ENCODE measurements around the gene GATAD2A.
"Not testable (repeated sequence)": the region's sequence is repeated elsewhere in the genome, so short reads cannot be mapped to it uniquely, and the experiment has no call there.

GATAD2A gene

GRCh38 chr19:19371059-19371458 lies 34.4 kb upstream of the GATAD2A start:
- no peaks in the 10 kb centered on the region for H3K36me3 ChIP-seq (ENCODE audit: control insufficient read depth in 1 of 2, insufficient read depth in 2 of 2, low read depth in 1 of 2, low read length in 2 of 2)
- H3K18ac ChIP-seq (ENCODE audit: low read depth in 1 of 2, low read length in 2 of 2): no peak overlapping the region
- no peaks in the 10 kb centered on the region for H3K9me3 ChIP-seq (ENCODE audit: control insufficient read depth, low read length)
- no peak overlapping the region for H2AFZ ChIP-seq (ENCODE audit: low read depth, low read length)
- no peak overlapping the region for H2BK120ac ChIP-seq (ENCODE audit: low read depth, low read length)
- peak overlapping the region in 1 of 2 experiments; percentile 75 for H3K4ac ChIP-seq (ENCODE audit: low read depth in 1 of 2, low read length in 2 of 2)
- no peak overlapping the region for H2BK5ac ChIP-seq (ENCODE audit: low read depth, low read length, poor library complexity, severe bottlenecking)
- no peak overlapping the region for H3K14ac ChIP-seq (ENCODE audit: low read length in 2 of 2)
- H3K4me1 ChIP-seq (ENCODE audit: control insufficient read depth, insufficient read depth, low read depth, low read length): peaks cover 3% of the 10 kb centered on the region
- WGBS: 89% methylated on average over 8 of the region's 8 CpGs
- H3K4me2 ChIP-seq (ENCODE audit: low read length, poor library complexity, severe bottlenecking): no peak overlapping the region
- no peak for DNase-seq
- H3K9ac ChIP-seq (ENCODE audit: low read length): no peak overlapping the region
- no peak overlapping the region for H2BK12ac ChIP-seq (ENCODE audit: low read length in 2 of 2)
- H3K79me1 ChIP-seq (replicated peaks; ENCODE audit: low read length, poor library complexity, severe bottlenecking): no peaks in the 10 kb centered on the region
- no peak overlapping the region for H3K27ac ChIP-seq (ENCODE audit: low read length, poor library complexity, severe bottlenecking)
- H2AK5ac ChIP-seq (ENCODE audit: low read length, severe bottlenecking): no peak overlapping the region
- H4K8ac ChIP-seq (ENCODE audit: low read length): peak overlapping the region; percentile 63
- no peaks in the 10 kb centered on the region for H3K27me3 ChIP-seq (ENCODE audit: control insufficient read depth in 1 of 2, insufficient read depth in 1 of 2, low read length in 2 of 2)
- no peak overlapping the region for H3K4me3 ChIP-seq (ENCODE audit: insufficient read depth in 1 of 2, low read depth in 1 of 2, low read length in 2 of 2)
- H4K91ac ChIP-seq (ENCODE audit: low read length): no peak overlapping the region
- H2BK15ac ChIP-seq (ENCODE audit: low read depth, poor library complexity, severe bottlenecking): peak overlapping the region; percentile 20
- H3K23ac ChIP-seq (ENCODE audit: low read length in 2 of 2): no peak overlapping the region

GRCh38 chr19:19372656-19373416 lies 32.6 kb upstream of the GATAD2A start:
- H2BK5ac ChIP-seq (ENCODE audit: low read depth, low read length, poor library complexity, severe bottlenecking): no peak overlapping the region
- no peak overlapping the region for H2BK120ac ChIP-seq (ENCODE audit: low read depth, low read length)
- peak; percentile 63 for DNase-seq
- H3K4ac ChIP-seq (ENCODE audit: low read depth in 1 of 2, low read length in 2 of 2): no peak overlapping the region
- no peak overlapping the region for H2BK12ac ChIP-seq (ENCODE audit: low read length in 2 of 2)
- no peak overlapping the region for H4K91ac ChIP-seq (ENCODE audit: low read length)
- no peak overlapping the region for H2AK5ac ChIP-seq (ENCODE audit: low read length, severe bottlenecking)
- H3K4me3 ChIP-seq (ENCODE audit: insufficient read depth in 1 of 2, low read depth in 1 of 2, low read length in 2 of 2): no peak overlapping the region
- H3K27me3 ChIP-seq (ENCODE audit: control insufficient read depth in 1 of 2, insufficient read depth in 1 of 2, low read length in 2 of 2): no peaks in the 10 kb centered on the region
- H3K9ac ChIP-seq (ENCODE audit: low read length): no peak overlapping the region
- H3K18ac ChIP-seq (ENCODE audit: low read depth in 1 of 2, low read length in 2 of 2): peak overlapping the region in 1 of 2 experiments; percentile 9
- peak overlapping the region; percentile 89 for H4K8ac ChIP-seq (ENCODE audit: low read length)
- WGBS: 59% methylated on average over 7 of the region's 8 CpGs
- H3K9me3 ChIP-seq (ENCODE audit: control insufficient read depth, low read length): no peaks in the 10 kb centered on the region
- no peaks in the 10 kb centered on the region for H3K36me3 ChIP-seq (ENCODE audit: control insufficient read depth in 1 of 2, insufficient read depth in 2 of 2, low read depth in 1 of 2, low read length in 2 of 2)
- H3K4me2 ChIP-seq (ENCODE audit: low read length, poor library complexity, severe bottlenecking): no peak overlapping the region
- H3K27ac ChIP-seq (ENCODE audit: low read length, poor library complexity, severe bottlenecking): no peak overlapping the region
- no peaks in the 10 kb centered on the region for H3K4me1 ChIP-seq (ENCODE audit: control insufficient read depth, insufficient read depth, low read depth, low read length)
- no peak overlapping the region for H3K23ac ChIP-seq (ENCODE audit: low read length in 2 of 2)
- no peaks in the 10 kb centered on the region for H3K79me1 ChIP-seq (replicated peaks; ENCODE audit: low read length, poor library complexity, severe bottlenecking)
- H3K14ac ChIP-seq (ENCODE audit: low read length in 2 of 2): no peak overlapping the region
- H2AFZ ChIP-seq (ENCODE audit: low read depth, low read length): peak overlapping the region; percentile 61
- H2BK15ac ChIP-seq (ENCODE audit: low read depth, poor library complexity, severe bottlenecking): no peak overlapping the region

- peak overlapping the region; percentile 43 for H3K9ac ChIP-seq (ENCODE audit: low read length)
- no peaks in the 10 kb centered on the region for H3K4me1 ChIP-seq (ENCODE audit: control insufficient read depth, insufficient read depth, low read depth, low read length)
- H3K4me3 ChIP-seq (ENCODE audit: insufficient read depth in 1 of 2, low read depth in 1 of 2, low read length in 2 of 2): no peak overlapping the region
- H3K27ac ChIP-seq (ENCODE audit: low read length, poor library complexity, severe bottlenecking): no peak overlapping the region
- no peak overlapping the region for H3K18ac ChIP-seq (ENCODE audit: low read depth in 1 of 2, low read length in 2 of 2)
- H2AFZ ChIP-seq (ENCODE audit: low read depth, low read length): no peak overlapping the region
- no peak overlapping the region for H3K4me2 ChIP-seq (ENCODE audit: low read length, poor library complexity, severe bottlenecking)
- H2BK12ac ChIP-seq (ENCODE audit: low read length in 2 of 2): no peak overlapping the region
- H4K8ac ChIP-seq (ENCODE audit: low read length): no peak overlapping the region
- no peak overlapping the region for H3K4ac ChIP-seq (ENCODE audit: low read depth in 1 of 2, low read length in 2 of 2)
- no peak overlapping the region for H2BK15ac ChIP-seq (ENCODE audit: low read depth, poor library complexity, severe bottlenecking)
- H3K14ac ChIP-seq (ENCODE audit: low read length in 2 of 2): no peak overlapping the region
- H3K36me3 ChIP-seq (ENCODE audit: control insufficient read depth in 1 of 2, insufficient read depth in 2 of 2, low read depth in 1 of 2, low read length in 2 of 2): no peaks in the 10 kb centered on the region
- H4K91ac ChIP-seq (ENCODE audit: low read length): no peak overlapping the region
- H3K9me3 ChIP-seq (ENCODE audit: control insufficient read depth, low read length): no peaks in the 10 kb centered on the region
- H2BK120ac ChIP-seq (ENCODE audit: low read depth, low read length): no peak overlapping the region
- no peak overlapping the region for H2BK5ac ChIP-seq (ENCODE audit: low read depth, low read length, poor library complexity, severe bottlenecking)
- H2AK5ac ChIP-seq (ENCODE audit: low read length, severe bottlenecking): no peak overlapping the region
- no peak for DNase-seq
- H3K79me1 ChIP-seq (replicated peaks; ENCODE audit: low read length, poor library complexity, severe bottlenecking): peaks cover 2% of the 10 kb centered on the region
- H3K27me3 ChIP-seq (ENCODE audit: control insufficient read depth in 1 of 2, insufficient read depth in 1 of 2, low read length in 2 of 2): no peaks in the 10 kb centered on the region
- H3K23ac ChIP-seq (ENCODE audit: low read length in 2 of 2): no peak overlapping the region
- WGBS: 100% methylated on average over 2 of the region's 2 CpGs
Measured at GRCh38 chr19:19379527-19379926, 25.9 kb upstream of the GATAD2A start.

- H3K27me3 ChIP-seq (ENCODE audit: control insufficient read depth in 1 of 2, insufficient read depth in 1 of 2, low read length in 2 of 2); H3K23ac ChIP-seq (ENCODE audit: low read length in 2 of 2): not testable (repeated sequence)
Measured at GRCh38 chr19:19380316-19380715, 25.2 kb upstream of the GATAD2A start.

More at GRCh38 chr19:19380316-19380715, 25.2 kb upstream of the GATAD2A start:
- not testable (repeated sequence) for H3K4me2 ChIP-seq (ENCODE audit: low read length, poor library complexity, severe bottlenecking); H2BK12ac ChIP-seq (ENCODE audit: low read length in 2 of 2); H2BK5ac ChIP-seq (ENCODE audit: low read depth, low read length, poor library complexity, severe bottlenecking); H3K27ac ChIP-seq (ENCODE audit: low read length, poor library complexity, severe bottlenecking); H3K79me1 ChIP-seq (replicated peaks; ENCODE audit: low read length, poor library complexity, severe bottlenecking); H3K9me3 ChIP-seq (ENCODE audit: control insufficient read depth, low read length); H3K36me3 ChIP-seq (ENCODE audit: control insufficient read depth in 1 of 2, insufficient read depth in 2 of 2, low read depth in 1 of 2, low read length in 2 of 2); H3K4me3 ChIP-seq (ENCODE audit: insufficient read depth in 1 of 2, low read depth in 1 of 2, low read length in 2 of 2); H3K4me1 ChIP-seq (ENCODE audit: control insufficient read depth, insufficient read depth, low read depth, low read length); H4K91ac ChIP-seq (ENCODE audit: low read length); H3K18ac ChIP-seq (ENCODE audit: low read depth in 1 of 2, low read length in 2 of 2); H2BK15ac ChIP-seq (ENCODE audit: low read depth, poor library complexity, severe bottlenecking); H3K14ac ChIP-seq (ENCODE audit: low read length in 2 of 2); H2AFZ ChIP-seq (ENCODE audit: low read depth, low read length); H3K9ac ChIP-seq (ENCODE audit: low read length); H3K4ac ChIP-seq (ENCODE audit: low read depth in 1 of 2, low read length in 2 of 2); H2BK120ac ChIP-seq (ENCODE audit: low read depth, low read length); H2AK5ac ChIP-seq (ENCODE audit: low read length, severe bottlenecking); H4K8ac ChIP-seq (ENCODE audit: low read length); DNase-seq
- WGBS: 95% methylated on average over 12 of the region's 12 CpGs

Data from mesenchymal stem cell (in vitro differentiated cells and primary cell).